ENCODE results near the gene SGSM1.

Gene SGSM1

GRCh38 chr22:24805790-24806662 lies at the start of gene SGSM1:
SGSM1 (plus strand) TSS chr22:24806211; CDS start chr22:24806326, 115 bp downstream.
- DNase-seq: peak; percentile 79

GRCh38 chr22:24758164-24758799 lies 47.7 kb upstream of the SGSM1 start:
- DNase-seq: peak; percentile 43

- no peak for DNase-seq
Observed at GRCh38 chr22:24759765-24760164, 46.2 kb upstream of the SGSM1 start.

- no peak for DNase-seq
Observed at GRCh38 chr22:24760708-24761306, 45.2 kb upstream of the SGSM1 start.

- no peak for DNase-seq
Observed at GRCh38 chr22:24761888-24762675, 43.9 kb upstream of the SGSM1 start.

- no peak for DNase-seq
Observed at GRCh38 chr22:24763872-24764485, 42.0 kb upstream of the SGSM1 start.

- DNase-seq: no peak
Observed at GRCh38 chr22:24765166-24765565, 40.8 kb upstream of the SGSM1 start.

- DNase-seq: no peak
Observed at GRCh38 chr22:24768537-24769374, 37.3 kb upstream of the SGSM1 start.

GRCh38 chr22:24772493-24773220 lies 33.4 kb upstream of the SGSM1 start:
- DNase-seq: no peak

GRCh38 chr22:24775769-24776492 lies 30.1 kb upstream of the SGSM1 start:
- no peak for DNase-seq

- DNase-seq: no peak
Observed at GRCh38 chr22:24776525-24776924, 29.5 kb upstream of the SGSM1 start.

GRCh38 chr22:24789516-24789915 lies 16.5 kb upstream of the SGSM1 start:
- DNase-seq: no peak

GRCh38 chr22:24791362-24791761 lies 14.6 kb upstream of the SGSM1 start:
- DNase-seq: no peak

GRCh38 chr22:24796056-24796455 lies 10.0 kb upstream of the SGSM1 start:
- DNase-seq: no peak

- no peak for DNase-seq
Observed at GRCh38 chr22:24796860-24797259, 9.2 kb upstream of the SGSM1 start.

- no peak for DNase-seq
Observed at GRCh38 chr22:24801901-24802465, 4.0 kb upstream of the SGSM1 start.

- DNase-seq: peak; percentile 68
Observed at GRCh38 chr22:24803064-24803542, 2.9 kb upstream of the SGSM1 start.

GRCh38 chr22:24806663-24807001 lies 621 bp downstream of the SGSM1 start:
- no peak for DNase-seq

GRCh38 chr22:24807284-24807950 lies 1.4 kb downstream of the SGSM1 start:
- peak; percentile 19 for DNase-seq

Measured in activated T-cell treated with anti-CD3 and anti-CD28 coated beads, Interleukin-2, amount 50 U/mL, for 1 hour (primary cell).